Measurements from ENCODE around the gene KIAA0319L. TPM values are rescaled to one million over a fixed set of nuclear protein-coding genes. Genes with fewer than 3 reads are reported as not detected.

The KIAA0319L gene
- total RNA-seq, 1 experiment from 2014 or later, result 20.9 TPM

- TSS peak; percentile 41 for BruUV-seq (replicated peaks)
- H3K9me3 ChIP-seq (ENCODE audit: low read length), result no peaks in the 10 kb centered on the region
- H3K27ac ChIP-seq (ENCODE audit: low read length), result peak overlapping the region; percentile 91
- H3K4me3 ChIP-seq (ENCODE audit: low read length), result peak overlapping the region; percentile 78
- peaks cover 51% of the 10 kb centered on the region for H3K79me2 ChIP-seq (ENCODE audit: low read length)
- ATAC-seq, result no peak; the same call in 1 of the 2 replicates
- intact Hi-C loops (cut with micrococcal nuclease), result loop anchor here (1.0 to 2.0 kb wide), 3 partner anchors 50 to 363 kb away; partner anchors contain the start of gene SFPQ
- H3K27me3 ChIP-seq (ENCODE audit: low read length), result no peaks in the 10 kb centered on the region
- H2AFZ ChIP-seq (ENCODE audit: low read length), result peak overlapping the region; percentile 83
- H3K36me3 ChIP-seq (ENCODE audit: low read depth, low read length), result peaks cover 14% of the 10 kb centered on the region
- peak overlapping the region; percentile 95 for H3K9ac ChIP-seq (ENCODE audit: low read length)
- POLR2A ChIA-PET (ENCODE audit: unreplicated experiment), result interaction anchor here (0.6 kb wide), 2 partner anchors 72 to 830 kb away, joined by 3 to 5 read pairs; no protein-coding TSS in a partner anchor
- H3F3A ChIP-seq (ENCODE audit: low read length, unreplicated experiment), result peaks cover 10% of the 10 kb centered on the region
- no peak for DNase-seq
- CTCF ChIA-PET, result interaction anchor here (0.5 to 2.6 kb wide), 5 partner anchors 8 to 747 kb away, joined by 3 to 10 read pairs (median 4); no protein-coding TSS in a partner anchor
- H3K4me2 ChIP-seq (ENCODE audit: low read length), result peak overlapping the region; percentile 96
- TF ChIP-seq EZH2phosphoT487 (IDR thresholded peaks at IDR 0.05; ENCODE audit: borderline replicate concordance, low read length), result no peak
- TF ChIP-seq, protein P1, sequence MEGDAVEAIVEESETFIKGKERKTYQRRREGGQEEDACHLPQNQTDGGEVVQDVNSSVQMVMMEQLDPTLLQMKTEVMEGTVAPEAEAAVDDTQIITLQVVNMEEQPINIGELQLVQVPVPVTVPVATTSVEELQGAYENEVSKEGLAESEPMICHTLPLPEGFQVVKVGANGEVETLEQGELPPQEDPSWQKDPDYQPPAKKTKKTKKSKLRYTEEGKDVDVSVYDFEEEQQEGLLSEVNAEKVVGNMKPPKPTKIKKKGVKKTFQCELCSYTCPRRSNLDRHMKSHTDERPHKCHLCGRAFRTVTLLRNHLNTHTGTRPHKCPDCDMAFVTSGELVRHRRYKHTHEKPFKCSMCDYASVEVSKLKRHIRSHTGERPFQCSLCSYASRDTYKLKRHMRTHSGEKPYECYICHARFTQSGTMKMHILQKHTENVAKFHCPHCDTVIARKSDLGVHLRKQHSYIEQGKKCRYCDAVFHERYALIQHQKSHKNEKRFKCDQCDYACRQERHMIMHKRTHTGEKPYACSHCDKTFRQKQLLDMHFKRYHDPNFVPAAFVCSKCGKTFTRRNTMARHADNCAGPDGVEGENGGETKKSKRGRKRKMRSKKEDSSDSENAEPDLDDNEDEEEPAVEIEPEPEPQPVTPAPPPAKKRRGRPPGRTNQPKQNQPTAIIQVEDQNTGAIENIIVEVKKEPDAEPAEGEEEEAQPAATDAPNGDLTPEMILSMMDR (conservative IDR thresholded peaks at IDR 0.05; ENCODE audit: low read depth, low read length), result no peak
- TF ChIP-seq EZH2 (IDR thresholded peaks at IDR 0.05; ENCODE audit: low read length, unreplicated experiment), result no peak
- no peaks in the 10 kb centered on the region for H4K20me1 ChIP-seq (ENCODE audit: low read length)
- no peaks in the 10 kb centered on the region for H3K9me2 ChIP-seq (replicated peaks; ENCODE audit: low read length)
- peaks cover 33% of the 10 kb centered on the region for H3K4me1 ChIP-seq (ENCODE audit: insufficient read depth, low read length)
Measured at GRCh38 chr1:35556484-35557117, 602 bp downstream of the KIAA0319L start.

GRCh38 chr1:35555601-35556477 is 1.4 kb downstream of the KIAA0319L start:
- ATAC-seq (peak; percentile 45), DNase-seq (peak; percentile 85)
- no TSS peak for BruUV-seq (replicated peaks)
- H3K4me3 ChIP-seq (ENCODE audit: low read length), result peak overlapping the region; percentile 78
- POLR2A ChIA-PET (ENCODE audit: unreplicated experiment), result interaction anchor here (0.6 kb wide), 2 partner anchors 14 to 830 kb away, joined by 3 read pairs; no protein-coding TSS in a partner anchor
- intact Hi-C loops (cut with micrococcal nuclease), result loop anchor here (1.0 to 2.0 kb wide), 3 partner anchors 50 to 103 kb away; no protein-coding TSS in a partner anchor
- peak overlapping the region; percentile 91 for H3K27ac ChIP-seq (ENCODE audit: low read length)
- peaks cover 12% of the 10 kb centered on the region for H3K36me3 ChIP-seq (ENCODE audit: low read depth, low read length)
- H2AFZ ChIP-seq (ENCODE audit: low read length), result no peak overlapping the region
- H3K4me2 ChIP-seq (ENCODE audit: low read length), result peak overlapping the region; percentile 96
- H3F3A ChIP-seq (ENCODE audit: low read length, unreplicated experiment), result peaks cover 10% of the 10 kb centered on the region
- H3K4me1 ChIP-seq (ENCODE audit: insufficient read depth, low read length), result peaks cover 33% of the 10 kb centered on the region
- CTCF ChIA-PET, result interaction anchor here (0.6 to 2.6 kb wide), 4 partner anchors 9 to 160 kb away, joined by 3 to 10 read pairs (median 4); no protein-coding TSS in a partner anchor
- H4K20me1 ChIP-seq (ENCODE audit: low read length), result no peaks in the 10 kb centered on the region
- TF ChIP-seq EZH2 (IDR thresholded peaks at IDR 0.05; ENCODE audit: low read length, unreplicated experiment) (no peak), EZH2phosphoT487 (IDR thresholded peaks at IDR 0.05; ENCODE audit: borderline replicate concordance, low read length) (no peak)
- TF ChIP-seq, protein P1 (conservative IDR thresholded peaks at IDR 0.05; ENCODE audit: low read depth, low read length), result no peak
- peaks cover 51% of the 10 kb centered on the region for H3K79me2 ChIP-seq (ENCODE audit: low read length)
- H3K9me3 ChIP-seq (ENCODE audit: low read length), result no peaks in the 10 kb centered on the region
- peak overlapping the region; percentile 95 for H3K9ac ChIP-seq (ENCODE audit: low read length)
- H3K27me3 ChIP-seq (ENCODE audit: low read length), result no peaks in the 10 kb centered on the region
- no peaks in the 10 kb centered on the region for H3K9me2 ChIP-seq (replicated peaks; ENCODE audit: low read length)

Data from PC-3 (cell line).